Activated T-helper 1 cell treated with anti-CD3 and anti-CD28 coated beads, Interleukin-12 subunit alpha, Interleukin-12 subunit beta, Interleukin-2, Interleukin-4 antibody, amounts not matched to agents 30 ng/mL and 10 ng/mL and 1 ng/mL, durations not matched to agents 14 hours and 24 hours and 36 hours (primary cell): ENCODE results near the gene ARFGEF3. TPM values are rescaled to one million over a fixed set of nuclear protein-coding genes. Genes with fewer than 3 reads are reported as not detected.
"Not testable (repeated sequence)": the region's sequence is repeated elsewhere in the genome, so short reads cannot be mapped to it uniquely, and the experiment has no call there.

Experiments
- DNase-seq: peaks from one replicate; pipeline ENCODE4 v3.0.0; 2021; ENCODE audit warnings: low spot score
- H3K27ac Mint-ChIP-seq: one replicate; pipeline ENCODE4 v1.8.0; 2021; ENCODE audit warnings: mild to moderate bottlenecking, mixed read lengths
- H3K27me3 Mint-ChIP-seq: one replicate; pipeline ENCODE4 v1.8.0; 2022; ENCODE audit warnings: mild to moderate bottlenecking, moderate library complexity, mixed read lengths; ENCODE audit not compliant: insufficient read depth
- H3K36me3 Mint-ChIP-seq: one replicate; pipeline ENCODE4 v1.8.0; 2021; ENCODE audit warnings: low read depth, mixed read lengths
- H3K4me1 Mint-ChIP-seq: one replicate; pipeline ENCODE4 v1.8.0; 2021; ENCODE audit warnings: low read depth, mixed read lengths
- H3K4me3 Mint-ChIP-seq: one replicate; pipeline ENCODE4 v1.8.0; 2021; ENCODE audit warnings: mild to moderate bottlenecking, moderate library complexity, mixed read lengths
- H3K9me3 Mint-ChIP-seq: one replicate; pipeline ENCODE4 v1.8.0; 2021; ENCODE audit warnings: mixed read lengths
- intact Hi-C: fragments of 100-400 bp; cut with micrococcal nuclease; formaldehyde crosslinking; loops from one replicate; pipeline ENCODE4 v1.15.1; 2024
- total RNA-seq: library from RNA; stranded (reverse); gene quantifications from 2 replicates; pipeline ENCODE4 v1.2.3, GENCODE V29; 2022

Gene ARFGEF3
- total RNA-seq, 1 donor from 2014 or later: 0.29 TPM

DNA sequence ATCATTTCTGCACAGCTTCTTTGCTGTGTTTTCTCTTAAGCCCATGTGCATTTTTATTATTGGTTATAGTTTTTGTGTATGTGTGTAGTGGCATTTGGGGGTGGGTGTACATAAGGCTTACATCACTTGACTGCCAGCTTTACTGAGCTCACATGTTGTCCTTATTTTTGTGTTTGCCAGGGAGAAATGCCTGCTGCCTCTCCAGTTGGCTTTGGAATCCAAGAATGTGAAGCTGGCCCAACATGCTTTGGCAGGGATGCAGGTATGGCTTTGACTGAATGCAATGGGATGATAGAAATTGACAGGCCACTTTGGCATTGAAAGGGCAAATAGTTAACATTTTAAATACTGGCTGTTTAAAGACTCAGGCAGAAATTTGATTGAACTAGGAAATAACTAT lies 45.1 kb downstream of the ARFGEF3 start:
- H3K4me1 Mint-ChIP-seq: no peaks in the 10 kb centered on the region
- no peaks in the 10 kb centered on the region for H3K9me3 Mint-ChIP-seq
- H3K27ac Mint-ChIP-seq: no peak overlapping the region
- H3K4me3 Mint-ChIP-seq: no peak overlapping the region
- no peak for DNase-seq
- H3K27me3 Mint-ChIP-seq: peaks cover 16% of the 10 kb centered on the region
- H3K36me3 Mint-ChIP-seq: no peaks in the 10 kb centered on the region
- intact Hi-C loops: no loop called here

DNA sequence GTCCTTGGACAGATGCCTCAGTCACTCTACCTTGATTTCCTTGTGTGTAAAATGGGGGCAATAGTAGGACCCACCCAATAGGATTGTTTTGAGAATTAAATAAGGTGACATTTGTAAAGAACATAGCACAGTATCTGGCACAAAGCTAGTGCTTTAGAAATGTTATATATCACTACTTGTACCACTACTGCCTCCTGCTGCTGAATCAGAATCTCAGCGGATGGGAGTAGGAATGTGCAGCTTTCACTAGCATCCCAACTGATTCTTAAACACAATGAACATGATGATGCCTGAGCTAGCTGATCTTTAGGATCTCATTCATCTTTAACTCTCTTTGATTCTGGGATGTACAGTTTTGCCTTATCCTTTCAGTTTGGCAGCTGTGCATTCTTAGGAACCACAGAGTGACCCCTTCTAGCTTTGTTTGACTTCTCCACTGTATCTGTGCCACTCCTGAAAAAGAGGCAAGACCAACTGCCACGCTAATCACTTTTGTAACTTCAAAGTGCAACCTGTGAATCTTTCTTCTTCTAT lies 49.4 kb downstream of the ARFGEF3 start:
- Mint-ChIP-seq H3K4me1 (no peaks in the 10 kb centered on the region), H3K27ac (no peak overlapping the region), H3K36me3 (no peaks in the 10 kb centered on the region), H3K4me3 (no peak overlapping the region), H3K27me3 (peaks cover 21% of the 10 kb centered on the region), H3K9me3 (no peaks in the 10 kb centered on the region)
- intact Hi-C loops: no loop called here
- no peak for DNase-seq

DNA sequence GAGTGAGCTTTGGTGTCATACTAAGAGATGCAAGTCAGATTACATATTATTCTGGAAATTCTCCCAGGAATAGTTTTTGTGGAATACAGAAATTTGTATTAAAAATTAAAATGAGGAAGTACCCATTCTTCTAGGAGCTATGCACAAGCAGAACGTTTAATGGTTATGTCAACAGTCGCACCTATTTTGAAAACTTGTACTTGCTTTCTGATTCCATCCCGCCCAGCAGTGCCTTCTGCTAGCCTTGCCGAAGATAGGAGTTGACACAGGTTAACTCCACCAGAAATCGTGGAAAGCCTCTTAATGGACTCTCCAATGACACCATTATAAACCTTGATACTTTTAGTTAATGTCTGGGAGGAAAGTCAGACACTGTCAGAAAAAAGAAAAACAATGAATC lies 49.9 kb downstream of the ARFGEF3 start:
- DNase-seq: no peak
- H3K4me3 Mint-ChIP-seq: no peak overlapping the region
- intact Hi-C loops: no loop called here
- no peaks in the 10 kb centered on the region for H3K36me3 Mint-ChIP-seq
- peaks cover 21% of the 10 kb centered on the region for H3K27me3 Mint-ChIP-seq
- no peaks in the 10 kb centered on the region for H3K4me1 Mint-ChIP-seq
- no peak overlapping the region for H3K27ac Mint-ChIP-seq
- no peaks in the 10 kb centered on the region for H3K9me3 Mint-ChIP-seq

DNA sequence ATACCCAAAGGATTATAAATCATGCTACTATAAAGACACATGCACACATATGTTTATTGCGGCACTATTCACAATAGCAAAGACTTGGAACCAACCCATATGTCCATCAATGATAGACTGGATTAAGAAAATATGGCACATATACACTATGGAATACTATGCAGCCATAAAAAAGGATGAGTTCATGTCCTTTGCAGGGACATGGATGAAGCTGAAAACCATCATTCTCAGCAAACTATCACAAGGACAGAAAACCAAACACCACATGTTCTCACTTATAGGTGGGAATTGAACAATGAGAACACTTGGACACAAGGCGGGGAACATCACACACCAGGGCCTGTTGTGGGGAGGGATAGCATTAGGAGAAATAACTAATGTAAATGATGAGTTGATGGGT lies 50.8 kb downstream of the ARFGEF3 start:
- H3K27ac Mint-ChIP-seq, H3K4me3 Mint-ChIP-seq, H3K4me1 Mint-ChIP-seq, H3K36me3 Mint-ChIP-seq, DNase-seq, H3K9me3 Mint-ChIP-seq, intact Hi-C loops: not testable (repeated sequence)
- H3K27me3 Mint-ChIP-seq: peaks cover 17% of the 10 kb centered on the region

DNA sequence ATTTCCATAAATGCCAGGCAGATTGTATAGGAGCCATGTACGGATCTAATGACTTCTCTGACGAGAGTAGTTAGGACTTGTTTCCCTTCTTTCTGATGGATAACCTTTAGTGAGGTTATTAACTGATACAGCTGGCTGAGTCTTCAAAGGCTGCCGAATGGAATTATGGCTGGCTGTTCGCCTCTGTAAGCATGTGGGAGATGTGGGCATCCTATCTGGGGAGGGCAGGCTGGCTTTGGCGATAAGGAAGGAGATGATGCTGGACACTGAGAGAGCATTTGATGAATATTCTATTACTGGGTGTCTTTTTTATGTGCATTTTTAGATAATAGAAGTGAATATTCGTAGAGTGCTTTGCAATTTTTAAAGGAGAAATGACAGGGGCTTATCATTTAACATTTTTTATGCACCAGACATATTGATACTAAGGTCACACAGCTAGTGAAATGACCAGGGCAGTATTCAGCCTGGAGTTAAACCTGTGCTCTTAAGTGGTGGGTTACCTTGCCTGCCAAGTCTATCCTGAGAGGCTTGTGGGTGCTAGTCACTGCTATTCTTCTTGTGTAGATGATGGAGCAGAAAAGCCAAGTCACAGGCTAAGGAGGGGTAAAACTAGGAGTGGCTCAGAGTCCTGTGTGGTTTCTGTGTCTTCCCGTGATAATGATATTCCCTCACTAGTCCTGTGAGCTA lies 53.5 kb downstream of the ARFGEF3 start:
- Mint-ChIP-seq H3K27me3 (peaks cover 15% of the 10 kb centered on the region), H3K4me3 (no peak overlapping the region), H3K9me3 (no peaks in the 10 kb centered on the region), H3K36me3 (no peaks in the 10 kb centered on the region), H3K4me1 (no peaks in the 10 kb centered on the region), H3K27ac (no peak overlapping the region)
- DNase-seq: no peak
- intact Hi-C loops: no loop called here

DNA sequence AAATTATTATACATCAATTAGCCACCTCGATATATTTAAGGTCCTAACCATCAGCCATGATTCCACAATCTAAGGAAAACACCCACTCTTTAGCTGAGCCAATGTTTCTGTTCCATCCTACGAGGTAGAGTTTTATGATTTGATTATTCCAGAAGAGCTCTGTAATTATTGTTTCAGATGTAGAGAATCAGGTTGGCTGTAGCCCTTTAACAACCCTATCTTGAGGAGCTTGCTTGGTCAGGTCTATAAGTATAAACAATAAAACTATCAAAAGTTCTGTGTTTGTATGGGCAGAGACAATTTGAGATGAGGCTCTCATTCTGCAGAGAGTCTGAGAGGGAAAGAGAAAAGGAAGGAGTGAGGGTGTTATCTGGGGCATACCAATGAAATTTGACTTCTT lies 56.7 kb downstream of the ARFGEF3 start, which contains the start of gene PBOV1:
Gene PBOV1, minus strand, starts transcription at position 43 of the 400 bp plus-strand sequence. CDS start 96 bp downstream, outside the sequence.
- intact Hi-C loops: no loop called here
- no peaks in the 10 kb centered on the region for H3K4me1 Mint-ChIP-seq
- no peak within 1 kb of the TSS for H3K27ac Mint-ChIP-seq
- no peak for DNase-seq
- H3K36me3 Mint-ChIP-seq: no peaks in the 10 kb centered on the region
- peaks cover 17% of the 10 kb centered on the region for H3K27me3 Mint-ChIP-seq
- no peaks in the 10 kb centered on the region for H3K9me3 Mint-ChIP-seq
- no peak within 1 kb of the TSS for H3K4me3 Mint-ChIP-seq

DNA sequence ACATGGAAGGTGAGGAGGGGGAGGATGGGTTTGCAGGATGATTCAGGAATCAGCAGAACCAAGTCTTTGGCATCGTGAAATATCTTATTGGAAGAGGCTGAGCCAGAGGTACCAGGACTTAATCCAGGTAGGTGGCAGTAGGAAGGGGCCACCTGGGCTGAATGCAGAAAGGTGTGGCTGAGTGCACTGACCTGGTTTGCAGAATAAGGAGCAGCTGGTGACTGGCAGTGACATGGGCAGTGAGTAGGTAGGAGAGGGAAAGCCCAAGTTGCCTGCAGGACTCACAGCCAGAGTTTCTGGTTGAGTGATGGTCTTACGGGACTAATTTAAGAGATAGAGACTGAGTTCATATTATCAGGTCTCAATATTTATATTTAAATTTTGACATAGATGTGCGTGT lies 57.7 kb downstream of the ARFGEF3 start:
- Mint-ChIP-seq H3K36me3 (no peaks in the 10 kb centered on the region), H3K27me3 (peaks cover 17% of the 10 kb centered on the region), H3K9me3 (no peaks in the 10 kb centered on the region), H3K4me3 (no peak overlapping the region), H3K27ac (no peak overlapping the region), H3K4me1 (no peaks in the 10 kb centered on the region)
- DNase-seq: no peak
- intact Hi-C loops: no loop called here

DNA sequence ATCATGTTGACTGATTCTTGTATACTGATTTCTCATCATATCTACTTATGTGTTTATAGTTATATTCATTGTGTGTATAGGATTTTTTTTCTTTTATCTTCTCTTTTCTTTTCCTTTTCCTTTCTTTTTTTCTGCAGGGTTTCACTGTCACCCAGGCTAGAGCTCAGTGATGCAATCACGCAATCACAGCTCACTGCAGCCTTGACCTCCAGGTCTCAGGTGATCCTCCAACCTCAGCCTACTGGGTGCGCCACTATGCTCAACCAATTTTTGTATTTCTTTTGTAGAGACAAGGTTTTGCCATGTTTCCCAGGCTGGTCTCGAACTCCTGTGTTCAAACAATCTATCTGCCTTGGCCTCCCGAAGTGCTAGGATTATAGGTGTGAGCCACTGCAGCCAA lies 58.2 kb downstream of the ARFGEF3 start:
- H3K27me3 Mint-ChIP-seq: peaks cover 17% of the 10 kb centered on the region
- H3K4me3 Mint-ChIP-seq: no peak overlapping the region
- no peak for DNase-seq
- intact Hi-C loops: no loop called here
- no peak overlapping the region for H3K27ac Mint-ChIP-seq
- H3K9me3 Mint-ChIP-seq: no peaks in the 10 kb centered on the region
- H3K4me1 Mint-ChIP-seq: no peaks in the 10 kb centered on the region
- no peaks in the 10 kb centered on the region for H3K36me3 Mint-ChIP-seq

DNA sequence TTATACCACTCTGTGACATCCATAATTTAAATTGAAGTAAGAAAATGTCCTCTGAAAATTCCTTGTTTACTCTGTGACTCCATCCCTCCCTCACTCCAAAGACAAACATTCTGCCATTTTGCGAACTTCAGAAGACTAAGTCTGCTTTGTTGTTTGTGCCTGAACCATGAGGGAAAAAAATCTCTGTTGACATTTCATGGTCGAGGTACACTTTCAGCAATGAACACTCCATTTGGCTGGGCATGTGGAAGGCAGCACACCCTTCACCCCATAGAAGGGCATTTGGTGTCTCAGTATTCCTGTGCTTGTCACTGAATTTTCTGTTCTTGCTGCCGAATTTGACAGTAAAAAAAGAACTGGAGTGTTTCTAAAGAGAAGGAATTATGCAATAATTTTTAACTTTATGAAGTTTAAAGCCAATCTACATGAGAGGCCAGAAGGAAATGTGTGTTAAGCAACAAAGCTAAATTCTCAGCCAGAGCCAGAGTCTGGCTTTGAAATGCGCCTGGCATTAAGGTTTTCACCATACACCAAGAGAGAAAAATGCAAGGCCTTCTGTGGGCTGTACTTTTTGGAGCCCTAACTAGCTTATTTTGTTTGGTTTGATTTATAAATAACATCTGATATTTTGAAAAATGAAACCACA lies 61.3 kb downstream of the ARFGEF3 start:
- H3K4me1 Mint-ChIP-seq: no peaks in the 10 kb centered on the region
- DNase-seq: no peak
- no peak overlapping the region for H3K4me3 Mint-ChIP-seq
- intact Hi-C loops: no loop called here
- no peaks in the 10 kb centered on the region for H3K9me3 Mint-ChIP-seq
- no peak overlapping the region for H3K27ac Mint-ChIP-seq
- H3K27me3 Mint-ChIP-seq: peaks cover 6% of the 10 kb centered on the region
- no peaks in the 10 kb centered on the region for H3K36me3 Mint-ChIP-seq

DNA sequence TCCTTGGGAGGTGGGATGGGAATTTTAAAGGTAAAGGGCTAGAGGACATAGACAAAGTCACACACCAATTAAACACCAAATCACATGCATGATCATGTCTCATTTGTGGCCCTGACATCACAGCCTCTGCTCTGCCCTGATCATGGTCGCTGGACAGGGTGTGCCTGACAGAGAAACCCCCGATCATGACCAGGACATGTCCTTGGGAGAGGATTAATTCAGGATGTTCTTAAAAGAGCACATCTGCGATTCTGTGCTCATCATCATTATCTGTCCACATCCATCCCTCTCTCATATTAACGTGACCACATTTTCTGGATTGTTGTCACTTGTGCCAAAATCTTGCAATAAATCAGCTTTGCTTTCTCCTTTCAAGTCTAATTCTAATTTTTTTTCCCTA lies 64.2 kb downstream of the ARFGEF3 start:
- no peak overlapping the region for H3K4me3 Mint-ChIP-seq
- no peak overlapping the region for H3K27ac Mint-ChIP-seq
- intact Hi-C loops: no loop called here
- no peaks in the 10 kb centered on the region for H3K36me3 Mint-ChIP-seq
- no peaks in the 10 kb centered on the region for H3K9me3 Mint-ChIP-seq
- H3K27me3 Mint-ChIP-seq: peaks cover 2% of the 10 kb centered on the region
- H3K4me1 Mint-ChIP-seq: no peaks in the 10 kb centered on the region
- DNase-seq: no peak

DNA sequence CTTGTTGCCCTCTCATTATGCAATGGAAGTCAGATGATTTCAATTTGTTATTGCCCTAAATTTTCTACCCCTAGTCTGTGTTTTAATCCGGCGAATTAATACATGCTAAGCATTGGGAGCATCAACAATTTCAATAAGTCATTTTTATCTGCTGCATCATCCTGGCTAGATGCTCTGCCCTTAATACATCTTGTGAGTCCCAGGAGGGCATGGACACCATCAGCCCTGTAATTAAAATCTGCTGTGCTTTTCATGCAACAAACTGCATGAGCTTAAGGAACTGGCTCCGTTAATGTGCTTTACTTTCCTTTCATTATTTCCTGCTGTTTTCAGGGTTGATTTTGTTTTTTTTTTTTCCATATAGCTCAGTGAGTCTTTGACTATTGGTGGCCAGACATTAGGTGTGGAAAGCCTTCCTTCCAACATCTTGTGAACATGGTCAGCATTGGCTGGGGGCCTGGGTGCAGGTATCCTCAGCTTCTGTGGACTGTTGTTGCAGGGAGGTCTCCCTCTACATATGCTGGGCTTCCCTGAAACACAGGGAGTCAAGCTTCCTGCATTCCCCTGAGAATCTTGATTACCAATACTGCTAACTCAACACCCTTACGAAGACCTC lies 65.1 kb downstream of the ARFGEF3 start:
- no peaks in the 10 kb centered on the region for H3K9me3 Mint-ChIP-seq
- intact Hi-C loops: no loop called here
- no peak overlapping the region for H3K4me3 Mint-ChIP-seq
- H3K27me3 Mint-ChIP-seq: peaks cover 2% of the 10 kb centered on the region
- H3K4me1 Mint-ChIP-seq: no peaks in the 10 kb centered on the region
- H3K27ac Mint-ChIP-seq: no peak overlapping the region
- no peak for DNase-seq
- H3K36me3 Mint-ChIP-seq: no peaks in the 10 kb centered on the region

DNA sequence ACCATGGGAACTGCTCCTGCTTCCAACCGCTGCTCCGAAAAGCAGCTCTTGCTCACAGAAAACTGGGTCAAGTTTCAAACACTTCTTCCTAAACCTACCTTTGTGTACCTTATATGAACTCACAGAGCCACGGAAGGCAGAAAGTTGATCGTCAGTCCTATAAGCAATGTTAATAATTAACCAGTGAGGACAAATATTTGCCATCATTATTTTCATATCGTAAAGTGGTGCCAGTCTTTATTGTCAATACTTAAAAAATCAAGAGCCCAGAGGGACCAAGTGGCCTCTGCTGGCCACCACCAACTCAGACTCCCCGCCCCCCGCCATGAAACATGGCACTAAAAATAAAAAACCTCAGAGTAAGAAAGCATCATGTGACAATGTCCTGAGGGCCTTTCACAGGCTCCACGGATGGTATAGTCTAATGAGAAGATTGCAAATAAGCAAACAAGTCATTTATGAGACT lies 65.6 kb downstream of the ARFGEF3 start:
- Mint-ChIP-seq H3K4me1 (no peaks in the 10 kb centered on the region), H3K27me3 (peaks cover 2% of the 10 kb centered on the region), H3K4me3 (no peak overlapping the region), H3K9me3 (no peaks in the 10 kb centered on the region), H3K27ac (no peak overlapping the region), H3K36me3 (no peaks in the 10 kb centered on the region)
- no peak for DNase-seq
- intact Hi-C loops: no loop called here

DNA sequence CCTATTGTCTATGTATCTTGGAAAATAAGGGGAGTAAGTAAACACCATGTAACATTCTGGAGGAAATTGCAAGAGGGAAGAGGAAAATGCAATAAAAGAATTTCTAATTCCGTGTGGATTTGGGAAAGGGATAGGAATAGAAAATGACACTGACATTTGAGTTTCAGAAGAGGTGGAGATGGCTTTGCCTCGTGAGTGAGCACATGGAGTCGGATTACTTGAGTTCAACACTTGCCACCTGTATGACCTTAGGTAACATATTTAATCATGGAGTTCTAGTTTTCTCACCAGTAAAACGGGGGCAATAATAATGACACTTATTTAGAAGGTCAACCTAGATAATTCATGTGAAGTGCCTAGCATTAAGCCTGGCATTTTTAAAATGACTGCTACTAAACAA lies 67.3 kb downstream of the ARFGEF3 start:
- Mint-ChIP-seq H3K4me1 (no peaks in the 10 kb centered on the region), H3K4me3 (no peak overlapping the region), H3K9me3 (no peaks in the 10 kb centered on the region), H3K27ac (no peak overlapping the region), H3K27me3 (no peaks in the 10 kb centered on the region), H3K36me3 (no peaks in the 10 kb centered on the region)
- intact Hi-C loops: no loop called here
- DNase-seq: no peak
